ENCODE data around the gene HIF1AN.

HIF1AN gene

DNA sequence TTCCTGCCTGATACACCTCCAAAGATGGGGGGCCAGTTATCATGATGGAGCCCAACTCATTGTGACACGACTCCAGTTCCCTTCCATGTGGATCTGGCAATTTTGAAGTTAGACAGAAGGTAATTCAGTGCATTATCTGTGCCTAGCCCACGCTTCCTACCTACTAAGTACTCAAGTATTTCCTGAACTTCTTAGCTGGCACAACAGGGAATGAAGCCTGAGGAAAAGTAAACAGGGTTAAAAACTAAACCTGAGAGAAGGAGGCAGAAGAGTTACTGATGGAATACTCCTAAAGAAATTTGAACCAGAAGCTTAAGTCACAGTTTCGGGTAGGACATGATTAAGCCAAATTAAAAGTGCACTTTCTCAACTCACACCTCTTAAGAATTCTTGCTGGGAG lies 14.9 kb upstream of the HIF1AN start:
- no peak overlapping the region for H3K4me3 ChIP-seq (ENCODE audit: low read depth, low read length)
- no peak for TF ChIP-seq CTCF (IDR thresholded peaks at IDR 0.05; ENCODE audit: low read depth, low read length)

- no peak for TF ChIP-seq CTCF (IDR thresholded peaks at IDR 0.05; ENCODE audit: low read depth, low read length)
- no peak overlapping the region for H3K4me3 ChIP-seq (ENCODE audit: low read depth, low read length)
Measured at GRCh38 chr10:100522107-100522801, 13.5 kb upstream of the HIF1AN start.

DNA sequence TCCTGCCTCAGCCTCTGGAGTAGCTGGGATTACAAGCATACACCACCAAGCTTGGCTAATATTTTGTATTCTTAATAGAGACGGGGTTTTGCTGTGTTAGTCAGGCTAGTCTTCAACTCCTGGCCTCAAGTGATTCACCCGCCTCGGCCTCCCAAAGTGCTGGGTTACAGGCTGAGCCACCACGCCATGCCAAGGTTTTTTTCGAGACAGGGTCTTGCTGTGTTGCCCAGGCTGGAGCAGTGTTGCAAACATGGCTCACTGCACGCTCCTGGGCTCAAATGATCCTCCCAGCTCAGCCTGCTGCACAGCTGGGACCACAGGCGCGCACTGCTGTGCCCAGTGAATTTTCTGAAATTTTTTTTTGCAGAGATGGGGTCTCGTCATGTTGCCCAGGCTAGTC lies 12.8 kb upstream of the HIF1AN start:
- H3K4me3 ChIP-seq (ENCODE audit: low read depth, low read length), result no peak overlapping the region
- no peak for TF ChIP-seq CTCF (IDR thresholded peaks at IDR 0.05; ENCODE audit: low read depth, low read length)

DNA sequence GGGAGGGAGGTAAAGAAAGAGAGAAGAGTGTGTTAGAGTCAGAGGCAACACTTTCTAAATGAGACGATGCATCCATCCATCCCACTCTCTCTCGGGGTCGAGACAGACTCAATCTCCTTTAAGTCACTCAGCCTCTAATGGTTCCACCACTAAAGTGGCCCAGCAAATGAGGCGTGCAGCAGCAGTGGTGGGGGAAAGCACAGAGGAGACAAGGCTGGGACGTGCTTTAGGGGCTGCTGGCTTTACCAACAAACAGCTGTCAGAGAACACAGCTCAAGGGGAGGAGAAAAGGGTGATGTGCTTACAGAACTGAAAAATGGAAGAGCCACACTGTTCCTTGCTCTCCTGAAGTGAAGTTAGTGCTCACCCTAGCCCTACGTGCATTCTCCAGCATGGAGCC lies 11.5 kb upstream of the HIF1AN start:
- TF ChIP-seq CTCF (IDR thresholded peaks at IDR 0.05; ENCODE audit: low read depth, low read length), result no peak
- H3K4me3 ChIP-seq (ENCODE audit: low read depth, low read length), result no peak overlapping the region

DNA sequence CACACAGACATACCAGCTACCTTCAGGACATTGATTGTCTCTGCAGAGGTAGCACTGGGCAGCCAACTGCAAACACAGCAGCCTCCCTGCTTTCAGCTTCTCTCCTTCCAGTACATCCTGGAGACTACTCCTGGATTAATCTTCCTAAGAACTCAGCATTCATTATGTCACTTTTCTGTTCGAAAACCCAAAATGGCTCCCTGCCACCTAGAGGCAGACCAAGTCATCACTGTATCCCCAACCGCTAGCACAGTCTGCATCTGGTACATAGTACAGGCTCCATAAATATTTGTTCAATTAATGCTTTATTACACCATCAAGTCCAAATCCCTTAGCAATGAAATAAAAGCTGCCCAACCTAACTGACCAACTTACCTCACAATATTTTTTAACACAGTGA lies 11.1 kb upstream of the HIF1AN start:
- no peak overlapping the region for H3K4me3 ChIP-seq (ENCODE audit: low read depth, low read length)
- no peak for TF ChIP-seq CTCF (IDR thresholded peaks at IDR 0.05; ENCODE audit: low read depth, low read length)

DNA sequence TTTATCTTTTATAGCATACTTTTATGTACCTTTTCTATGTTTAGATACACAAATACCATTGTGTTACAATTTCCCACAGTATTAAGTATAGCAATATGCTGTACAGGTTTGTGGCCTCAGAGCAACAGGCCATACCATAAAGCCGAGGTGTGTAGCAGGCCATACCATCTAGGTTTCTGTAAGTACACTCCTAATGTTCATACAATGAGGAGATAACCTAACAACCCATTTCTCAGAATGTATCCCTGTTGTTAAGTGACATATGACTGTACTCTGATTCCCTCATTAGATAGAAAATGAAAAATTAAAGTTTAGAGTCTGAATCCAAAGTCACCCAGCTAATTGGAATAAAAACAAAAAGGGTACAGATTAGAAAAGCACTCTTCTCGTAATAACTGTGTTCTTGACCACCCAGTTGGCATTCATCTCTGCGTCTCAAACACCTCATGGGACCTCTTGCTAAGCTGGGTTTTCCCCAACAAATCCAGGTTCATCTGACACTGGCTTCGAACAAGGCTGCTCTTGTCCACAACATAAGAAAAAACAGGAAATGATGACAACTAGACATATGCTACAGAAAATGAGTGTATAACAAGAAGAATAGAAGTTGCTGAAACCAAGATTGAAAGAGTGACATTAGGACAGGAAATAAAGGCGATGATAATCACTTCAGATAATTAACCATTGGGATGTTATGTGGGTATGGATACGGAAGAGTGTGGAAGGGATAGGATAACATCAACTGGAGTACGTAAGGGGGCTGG lies 7.4 kb upstream of the HIF1AN start:
- no peak for TF ChIP-seq CTCF (IDR thresholded peaks at IDR 0.05; ENCODE audit: low read depth, low read length)
- peak overlapping the region; percentile 94 for H3K4me3 ChIP-seq (ENCODE audit: low read depth, low read length)

DNA sequence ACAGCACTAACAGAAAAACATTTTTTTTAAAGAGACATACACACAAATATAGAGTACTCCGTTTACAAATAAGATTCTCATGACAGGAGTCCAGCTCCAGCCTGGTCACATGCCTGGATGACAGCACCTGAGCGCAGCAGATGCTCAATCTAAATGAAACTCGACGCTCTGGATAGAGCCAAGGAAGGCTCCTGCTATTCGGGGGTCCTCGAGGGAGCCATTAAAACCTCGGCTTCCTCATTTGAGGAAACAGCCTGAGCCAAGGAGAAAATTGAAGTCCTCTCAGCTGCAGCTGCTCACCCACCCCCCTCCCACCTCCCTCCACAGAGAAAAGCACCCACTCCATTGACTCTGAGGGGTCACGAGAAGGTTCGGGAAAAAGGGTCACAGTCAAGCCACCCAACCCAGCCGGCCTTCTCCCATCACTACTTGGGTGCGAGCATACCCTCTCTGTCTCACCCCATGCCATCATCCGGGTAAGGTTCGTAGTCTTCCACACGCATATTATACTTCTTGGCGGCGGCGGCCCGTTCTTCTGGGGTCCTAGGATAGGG lies 6.7 kb upstream of the HIF1AN start:
- TF ChIP-seq CTCF (IDR thresholded peaks at IDR 0.05; ENCODE audit: low read depth, low read length), result no peak
- H3K4me3 ChIP-seq (ENCODE audit: low read depth, low read length), result peak overlapping the region; percentile 94
